Measurements from ENCODE around the gene TCIRG1.
"Not testable (repeated sequence)": the region's sequence is repeated elsewhere in the genome, so short reads cannot be mapped to it uniquely, and the experiment has no call there.

The TCIRG1 gene

DNA sequence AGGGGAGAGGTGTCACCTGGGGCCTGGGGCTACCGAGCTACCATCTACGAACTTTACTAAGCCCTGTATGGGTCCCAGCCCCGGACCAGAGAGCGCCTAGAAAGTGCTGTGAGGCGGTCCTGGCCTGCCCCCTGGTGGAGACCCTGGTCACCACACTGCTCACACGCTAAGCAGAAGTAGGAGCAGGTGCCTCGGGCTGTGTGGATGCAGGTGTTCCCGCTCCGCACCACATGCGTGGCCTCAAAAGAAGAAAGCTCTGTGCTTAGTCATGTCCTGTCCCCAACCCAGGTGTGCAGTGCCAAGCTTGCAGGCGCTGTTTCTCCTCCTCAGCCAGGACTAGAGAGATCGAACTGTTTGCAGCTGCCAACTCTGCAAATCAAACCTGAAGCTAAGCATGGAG lies 45.0 kb upstream of the TCIRG1 start:
- H3K4me2 ChIP-seq (ENCODE audit: low read depth, low read length); H3K36me3 ChIP-seq (replicated peaks; ENCODE audit: insufficient read depth, low read length); H3K9me3 ChIP-seq (replicated peaks; ENCODE audit: insufficient read depth, low read length); H3K9me2 ChIP-seq (replicated peaks; ENCODE audit: insufficient read depth, low read length); H3K4me3 ChIP-seq (ENCODE audit: low read length); H2AFZ ChIP-seq (ENCODE audit: low read length); H4K20me1 ChIP-seq (ENCODE audit: insufficient read depth, low read length); H3K27me3 ChIP-seq (replicated peaks; ENCODE audit: insufficient read depth, low read length): not testable (repeated sequence)
- TF ChIP-seq, protein P1, sequence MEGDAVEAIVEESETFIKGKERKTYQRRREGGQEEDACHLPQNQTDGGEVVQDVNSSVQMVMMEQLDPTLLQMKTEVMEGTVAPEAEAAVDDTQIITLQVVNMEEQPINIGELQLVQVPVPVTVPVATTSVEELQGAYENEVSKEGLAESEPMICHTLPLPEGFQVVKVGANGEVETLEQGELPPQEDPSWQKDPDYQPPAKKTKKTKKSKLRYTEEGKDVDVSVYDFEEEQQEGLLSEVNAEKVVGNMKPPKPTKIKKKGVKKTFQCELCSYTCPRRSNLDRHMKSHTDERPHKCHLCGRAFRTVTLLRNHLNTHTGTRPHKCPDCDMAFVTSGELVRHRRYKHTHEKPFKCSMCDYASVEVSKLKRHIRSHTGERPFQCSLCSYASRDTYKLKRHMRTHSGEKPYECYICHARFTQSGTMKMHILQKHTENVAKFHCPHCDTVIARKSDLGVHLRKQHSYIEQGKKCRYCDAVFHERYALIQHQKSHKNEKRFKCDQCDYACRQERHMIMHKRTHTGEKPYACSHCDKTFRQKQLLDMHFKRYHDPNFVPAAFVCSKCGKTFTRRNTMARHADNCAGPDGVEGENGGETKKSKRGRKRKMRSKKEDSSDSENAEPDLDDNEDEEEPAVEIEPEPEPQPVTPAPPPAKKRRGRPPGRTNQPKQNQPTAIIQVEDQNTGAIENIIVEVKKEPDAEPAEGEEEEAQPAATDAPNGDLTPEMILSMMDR (IDR thresholded peaks at IDR 0.05; ENCODE audit: low read length): peak; percentile 52
- DNase-seq: peak; percentile 95
- H3K4me1 ChIP-seq (ENCODE audit: low read length): peaks cover 39% of the 10 kb centered on the region
- H3K27ac ChIP-seq (ENCODE audit: low read length): peak overlapping the region; percentile 96
- H3F3A ChIP-seq (ENCODE audit: insufficient read depth, low read length): peaks cover 37% of the 10 kb centered on the region
- H3K9ac ChIP-seq (ENCODE audit: low read length): peak overlapping the region; percentile 58; the same call in 1 of the 2 replicates
- peaks cover 27% of the 10 kb centered on the region for H3K79me2 ChIP-seq (ENCODE audit: low read length)

DNA sequence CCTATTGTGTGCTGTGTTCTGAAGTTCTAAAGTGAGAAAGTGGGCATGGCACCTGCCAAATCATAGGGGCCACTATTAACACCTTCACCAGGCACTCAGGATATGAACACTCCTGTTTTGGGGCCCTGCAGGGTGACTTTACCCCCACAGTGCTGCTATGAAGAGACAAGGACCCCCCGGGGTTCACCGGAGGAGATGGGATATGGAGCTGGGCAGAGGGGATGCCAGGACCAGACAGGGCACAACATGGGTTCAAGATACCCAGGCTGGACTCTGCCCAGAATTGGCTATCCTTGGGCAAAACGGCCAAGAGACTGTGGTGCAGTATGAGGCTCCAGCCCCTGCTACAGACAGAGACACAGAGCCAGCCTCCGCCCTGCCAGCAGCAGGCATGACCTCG lies 44.4 kb upstream of the TCIRG1 start:
- Histone ChIP-seq H3F3A (ENCODE audit: insufficient read depth, low read length) (peaks cover 42% of the 10 kb centered on the region), H3K4me1 (ENCODE audit: low read length) (peaks cover 44% of the 10 kb centered on the region), H3K27ac (ENCODE audit: low read length) (peak overlapping the region; percentile 96), H3K79me2 (ENCODE audit: low read length) (peaks cover 32% of the 10 kb centered on the region), H3K9ac (ENCODE audit: low read length) (peak overlapping the region; percentile 58), H3K4me2 (ENCODE audit: low read depth, low read length) (peak overlapping the region; percentile 34; the same call in 1 of the 2 replicates)
- not testable (repeated sequence) for H3K36me3 ChIP-seq (replicated peaks; ENCODE audit: insufficient read depth, low read length); H3K4me3 ChIP-seq (ENCODE audit: low read length); H3K27me3 ChIP-seq (replicated peaks; ENCODE audit: insufficient read depth, low read length); H3K9me2 ChIP-seq (replicated peaks; ENCODE audit: insufficient read depth, low read length); H4K20me1 ChIP-seq (ENCODE audit: insufficient read depth, low read length); H3K9me3 ChIP-seq (replicated peaks; ENCODE audit: insufficient read depth, low read length); H2AFZ ChIP-seq (ENCODE audit: low read length)
- DNase-seq: peak; percentile 45

DNA sequence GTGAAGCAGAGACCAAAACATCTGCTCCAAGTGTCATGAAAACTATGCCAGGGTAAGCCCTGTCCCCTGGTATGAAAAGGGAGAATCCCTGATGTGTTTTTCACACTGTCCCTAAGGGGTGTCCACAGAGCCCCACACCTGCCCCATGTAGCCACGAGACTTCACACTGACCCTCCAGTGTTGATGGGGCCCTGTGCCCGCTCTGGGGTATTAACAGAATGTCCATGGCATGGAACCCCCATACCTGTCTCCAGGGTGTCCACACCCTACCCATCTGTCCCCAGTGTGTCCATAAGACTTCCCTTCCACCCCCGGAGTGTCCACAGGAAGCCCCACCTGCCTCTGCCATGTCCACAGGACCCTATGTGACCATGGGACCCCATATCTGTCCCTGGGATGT lies 43.7 kb upstream of the TCIRG1 start:
- H3K4me3 ChIP-seq (ENCODE audit: low read length); H4K20me1 ChIP-seq (ENCODE audit: insufficient read depth, low read length); H3K36me3 ChIP-seq (replicated peaks; ENCODE audit: insufficient read depth, low read length); H3K9me3 ChIP-seq (replicated peaks; ENCODE audit: insufficient read depth, low read length); H3K27me3 ChIP-seq (replicated peaks; ENCODE audit: insufficient read depth, low read length); DNase-seq; H3K9me2 ChIP-seq (replicated peaks; ENCODE audit: insufficient read depth, low read length); H3K4me2 ChIP-seq (ENCODE audit: low read depth, low read length); H2AFZ ChIP-seq (ENCODE audit: low read length): not testable (repeated sequence)
- peaks cover 40% of the 10 kb centered on the region for H3K79me2 ChIP-seq (ENCODE audit: low read length)
- H3K27ac ChIP-seq (ENCODE audit: low read length): peak overlapping the region; percentile 96
- H3K9ac ChIP-seq (ENCODE audit: low read length): peak overlapping the region; percentile 21; the same call in 1 of the 2 replicates
- peaks cover 43% of the 10 kb centered on the region for H3F3A ChIP-seq (ENCODE audit: insufficient read depth, low read length)
- peaks cover 45% of the 10 kb centered on the region for H3K4me1 ChIP-seq (ENCODE audit: low read length)

DNA sequence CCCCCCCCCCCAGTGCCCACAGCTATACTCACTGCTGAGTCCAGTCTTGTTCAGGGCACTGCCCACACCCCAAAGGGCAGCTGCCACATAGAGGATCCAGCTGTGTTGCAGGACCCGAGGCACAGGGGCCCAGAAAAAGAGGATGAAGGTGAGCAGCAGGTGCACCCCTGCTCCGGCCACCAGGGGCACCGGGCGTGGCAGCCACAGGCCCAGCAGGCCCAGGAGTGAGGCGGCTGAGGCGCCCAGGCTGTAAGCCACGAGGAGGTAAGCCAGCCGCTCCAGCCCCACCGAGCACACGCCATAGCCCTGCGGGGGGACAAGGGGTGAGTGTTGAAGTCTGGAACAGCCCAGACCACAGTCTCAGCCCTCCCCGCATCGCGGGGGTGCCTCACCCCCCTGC lies 43.2 kb upstream of the TCIRG1 start:
- not testable (repeated sequence) for H2AFZ ChIP-seq (ENCODE audit: low read length); H3K36me3 ChIP-seq (replicated peaks; ENCODE audit: insufficient read depth, low read length); H3K9me3 ChIP-seq (replicated peaks; ENCODE audit: insufficient read depth, low read length); H3K27me3 ChIP-seq (replicated peaks; ENCODE audit: insufficient read depth, low read length); H3K9ac ChIP-seq (ENCODE audit: low read length); H3K9me2 ChIP-seq (replicated peaks; ENCODE audit: insufficient read depth, low read length); H3K4me3 ChIP-seq (ENCODE audit: low read length); H3K4me2 ChIP-seq (ENCODE audit: low read depth, low read length); H4K20me1 ChIP-seq (ENCODE audit: insufficient read depth, low read length)
- Histone ChIP-seq H3K4me1 (ENCODE audit: low read length) (peaks cover 45% of the 10 kb centered on the region), H3F3A (ENCODE audit: insufficient read depth, low read length) (peaks cover 43% of the 10 kb centered on the region), H3K79me2 (ENCODE audit: low read length) (peaks cover 44% of the 10 kb centered on the region), H3K27ac (ENCODE audit: low read length) (peak overlapping the region; percentile 96; the same call in 1 of the 2 replicates)
- peak; percentile 37 for DNase-seq

DNA sequence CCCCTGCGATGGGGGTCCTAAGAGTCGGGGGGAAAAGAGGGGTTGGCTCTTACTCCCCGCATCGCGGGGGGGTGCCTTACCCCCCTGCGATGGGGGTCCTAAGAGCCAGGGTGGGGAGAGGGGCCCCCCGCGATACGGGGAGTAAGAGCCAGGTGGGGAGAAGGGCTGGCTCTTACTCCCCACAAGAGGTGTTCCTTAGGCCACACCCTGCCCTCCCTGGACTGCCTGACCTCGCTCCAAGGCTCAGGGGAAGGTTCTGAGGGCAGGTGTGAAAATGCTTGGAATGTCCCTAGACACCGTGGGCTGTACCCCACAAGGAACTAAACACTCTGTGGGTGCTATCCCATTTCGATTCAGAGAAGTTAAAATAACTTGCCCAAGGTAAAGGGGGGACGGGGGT lies 42.8 kb upstream of the TCIRG1 start:
- DNase-seq: no peak
- H3K27me3 ChIP-seq (replicated peaks; ENCODE audit: insufficient read depth, low read length): no peaks in the 10 kb centered on the region
- no peaks in the 10 kb centered on the region; the same call in 1 of the 2 replicates for H3K36me3 ChIP-seq (replicated peaks; ENCODE audit: insufficient read depth, low read length)
- H3K9ac ChIP-seq (ENCODE audit: low read length): no peak overlapping the region
- no peaks in the 10 kb centered on the region for H3K9me3 ChIP-seq (replicated peaks; ENCODE audit: insufficient read depth, low read length)
- H3K9me2 ChIP-seq (replicated peaks; ENCODE audit: insufficient read depth, low read length): no peaks in the 10 kb centered on the region
- H3F3A ChIP-seq (ENCODE audit: insufficient read depth, low read length): peaks cover 43% of the 10 kb centered on the region
- no peak overlapping the region for H2AFZ ChIP-seq (ENCODE audit: low read length)
- peaks cover 46% of the 10 kb centered on the region for H3K79me2 ChIP-seq (ENCODE audit: low read length)
- peaks cover 45% of the 10 kb centered on the region for H3K4me1 ChIP-seq (ENCODE audit: low read length)
- H3K27ac ChIP-seq (ENCODE audit: low read length): peak overlapping the region; percentile 96; the same call in 1 of the 2 replicates
- H4K20me1 ChIP-seq (ENCODE audit: insufficient read depth, low read length): no peaks in the 10 kb centered on the region
- peak overlapping the region; percentile 45; the same call in 1 of the 2 replicates for H3K4me2 ChIP-seq (ENCODE audit: low read depth, low read length)
- TF ChIP-seq EZH2phosphoT487 (IDR thresholded peaks at IDR 0.05; ENCODE audit: low read length): no peak
- TF ChIP-seq, protein P1 (IDR thresholded peaks at IDR 0.05; ENCODE audit: low read length): no peak
- TF ChIP-seq EZH2 (optimal IDR thresholded peaks at IDR 0.05; ENCODE audit: low read depth, low read length): no peak
- no peak overlapping the region for H3K4me3 ChIP-seq (ENCODE audit: low read length)
